ENCODE data around the gene DRAXIN. TPM values are rescaled to one million over a fixed set of nuclear protein-coding genes. Genes with fewer than 3 reads are reported as not detected.

DRAXIN gene
- total RNA-seq, 2 donors from 2014 or later = 0.04 to 0.46 TPM

DNA sequence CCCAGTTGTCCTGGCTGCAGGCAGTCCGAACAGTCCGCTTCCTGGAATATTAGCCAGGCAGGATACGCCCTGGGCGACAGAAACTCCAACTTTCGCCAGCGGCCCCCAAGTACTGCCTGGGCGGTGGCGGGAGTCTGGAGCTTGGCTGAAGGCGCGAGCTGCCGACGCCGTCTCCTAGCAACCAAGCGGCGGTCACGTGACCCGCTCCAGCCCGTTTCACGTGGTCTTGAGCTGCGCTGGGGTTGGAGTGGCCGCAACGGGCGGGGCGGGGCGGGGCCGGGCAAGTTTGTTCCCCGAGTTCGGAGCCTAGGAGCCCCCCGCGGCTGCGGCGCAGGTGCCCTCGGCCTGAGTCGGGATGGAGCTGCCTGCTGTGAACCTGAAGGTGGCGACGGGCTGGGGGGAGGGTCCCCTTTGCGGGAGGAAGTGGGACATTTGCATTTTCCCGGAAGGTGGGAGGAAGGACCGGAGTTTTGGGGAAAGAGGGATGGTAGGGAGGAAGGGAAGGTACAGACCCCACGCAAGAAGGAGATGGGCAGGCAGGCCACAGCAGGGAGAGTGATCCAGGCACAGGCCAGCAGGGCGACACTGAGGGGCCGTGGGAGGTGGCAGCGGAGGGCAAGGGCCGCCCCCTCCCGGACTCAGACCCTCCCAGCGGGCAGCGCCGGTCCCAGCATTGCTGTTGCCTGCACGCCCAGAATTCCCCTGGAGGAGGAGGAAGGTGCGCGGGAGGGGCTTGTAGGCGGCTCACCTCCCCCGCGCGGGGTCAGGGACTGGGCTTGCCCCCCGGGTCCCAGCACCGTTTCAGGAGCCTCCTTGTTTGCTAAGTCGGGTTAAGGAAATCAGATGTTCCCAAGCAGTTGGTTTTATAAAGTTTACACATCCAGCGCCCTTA is 44.6 kb downstream of the DRAXIN start, which contains the start of gene AGTRAP:
Gene AGTRAP, plus strand, starts transcription at position 283 of the 892 bp plus-strand sequence. Its CDS starts 73 bp downstream, at position 356.
- DNase-seq (ENCODE audit: low spot score in 2 of 2) (peak; percentile 82 to 88), ATAC-seq (peak; percentile 67 to 93)
- Mint-ChIP-seq H3K36me3 (peaks cover 0 to 5% of the 10 kb centered on the region in 2 donors), H3K27ac (peak within 1 kb of the TSS; percentile 84 to 92), H3K9me3 (no peaks in the 10 kb centered on the region)

DNA sequence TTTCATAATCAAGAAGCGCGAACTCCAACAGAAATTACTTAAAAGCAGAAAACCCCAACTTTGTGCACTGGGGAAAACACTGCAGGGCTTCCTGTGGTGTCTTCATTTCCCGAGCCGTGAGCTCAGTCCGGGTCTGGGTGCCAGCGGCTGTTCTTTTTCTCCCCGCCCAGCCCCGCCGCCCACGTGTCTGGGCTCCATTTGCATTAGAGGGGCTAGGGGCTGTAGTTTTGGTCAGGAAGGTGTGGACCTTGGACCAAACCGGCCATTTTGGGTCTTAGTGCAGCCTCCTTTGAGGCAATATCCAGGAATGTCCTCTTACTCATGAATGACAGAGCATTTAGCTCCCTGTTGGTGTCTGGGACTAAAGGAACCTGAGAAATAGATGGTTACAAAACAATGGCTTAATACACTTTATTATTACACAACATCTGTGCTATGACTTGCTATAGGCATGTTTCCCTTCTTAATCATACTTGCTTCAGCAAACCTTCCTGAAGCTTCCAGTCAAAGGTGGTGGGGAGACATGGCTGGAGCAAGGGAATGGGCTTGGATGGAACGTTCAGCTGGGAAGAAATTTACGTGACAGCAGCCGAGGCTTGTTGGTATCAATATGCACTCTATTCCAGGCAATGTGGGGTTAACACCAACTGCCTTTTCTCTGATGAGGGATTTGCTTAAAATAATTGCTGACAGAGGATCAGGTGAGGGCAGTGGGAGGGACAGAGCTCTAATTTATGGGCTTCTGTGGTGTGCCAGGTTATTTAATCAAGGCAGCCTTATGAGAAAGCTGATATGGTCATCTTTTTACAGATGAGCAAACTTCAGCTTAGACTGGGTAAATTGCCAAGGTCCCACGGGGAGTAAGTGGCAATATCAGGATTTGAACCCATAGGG is 45.5 kb downstream of the DRAXIN start:
- peak in 1 of 2 donors; percentile 49 for DNase-seq (ENCODE audit: low spot score in 2 of 2)
- Mint-ChIP-seq H3K9me3 (no peaks in the 10 kb centered on the region), H3K27ac (peak overlapping the region in 1 of 2 donors; percentile 92), H3K36me3 (peaks cover 0 to 5% of the 10 kb centered on the region in 2 donors)
- peak; percentile 47 to 60 for ATAC-seq

DNA sequence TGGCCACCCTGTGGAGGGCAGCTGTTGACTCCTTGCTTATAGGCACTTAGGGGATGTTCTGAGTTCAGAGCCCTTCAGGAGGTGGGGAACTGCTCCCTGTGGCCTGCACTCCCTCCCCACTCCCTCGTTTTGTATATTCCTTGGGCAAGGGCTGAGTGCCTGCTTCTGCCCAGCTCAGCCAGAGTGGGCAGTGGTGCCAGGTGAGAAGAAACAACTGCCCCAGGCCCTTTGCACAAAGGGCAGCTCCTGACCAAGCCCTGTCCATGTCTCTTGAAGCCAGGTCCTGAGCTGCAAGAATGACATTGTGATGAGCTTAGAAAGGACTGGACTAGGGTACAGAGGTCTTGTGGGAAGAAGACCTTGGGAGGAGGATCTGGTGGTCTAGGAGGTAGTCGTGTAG is 46.6 kb downstream of the DRAXIN start:
- no peak for DNase-seq (ENCODE audit: low spot score in 2 of 2)
- Mint-ChIP-seq H3K36me3 (peaks cover 0 to 5% of the 10 kb centered on the region in 2 donors), H3K9me3 (no peaks in the 10 kb centered on the region), H3K27ac (no peak overlapping the region)
- ATAC-seq = no peak

DNA sequence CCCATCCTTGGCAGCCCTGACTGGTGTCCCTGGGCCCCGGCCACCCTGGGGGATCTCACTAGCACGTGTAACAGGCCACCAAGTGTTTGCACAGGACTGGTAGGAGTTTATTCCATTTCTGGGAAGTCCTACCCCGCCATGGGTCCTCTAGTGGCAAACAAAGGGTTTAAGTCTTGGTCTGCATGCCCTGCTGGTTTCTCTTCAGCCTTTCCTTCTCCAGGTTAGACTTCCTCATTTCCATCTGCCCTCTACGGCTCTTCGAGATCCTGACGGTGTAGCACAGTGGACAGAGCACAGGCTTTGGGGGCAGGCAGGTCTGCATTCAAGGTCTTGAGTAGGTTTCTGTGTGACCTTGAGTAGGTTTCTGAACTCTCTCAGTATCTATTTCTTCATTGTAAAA is 47.3 kb downstream of the DRAXIN start:
- Mint-ChIP-seq H3K27ac (no peak overlapping the region), H3K36me3 (peaks cover 0 to 5% of the 10 kb centered on the region in 2 donors), H3K9me3 (no peaks in the 10 kb centered on the region)
- DNase-seq (ENCODE audit: low spot score in 2 of 2) = no peak
- ATAC-seq = no peak

DNA sequence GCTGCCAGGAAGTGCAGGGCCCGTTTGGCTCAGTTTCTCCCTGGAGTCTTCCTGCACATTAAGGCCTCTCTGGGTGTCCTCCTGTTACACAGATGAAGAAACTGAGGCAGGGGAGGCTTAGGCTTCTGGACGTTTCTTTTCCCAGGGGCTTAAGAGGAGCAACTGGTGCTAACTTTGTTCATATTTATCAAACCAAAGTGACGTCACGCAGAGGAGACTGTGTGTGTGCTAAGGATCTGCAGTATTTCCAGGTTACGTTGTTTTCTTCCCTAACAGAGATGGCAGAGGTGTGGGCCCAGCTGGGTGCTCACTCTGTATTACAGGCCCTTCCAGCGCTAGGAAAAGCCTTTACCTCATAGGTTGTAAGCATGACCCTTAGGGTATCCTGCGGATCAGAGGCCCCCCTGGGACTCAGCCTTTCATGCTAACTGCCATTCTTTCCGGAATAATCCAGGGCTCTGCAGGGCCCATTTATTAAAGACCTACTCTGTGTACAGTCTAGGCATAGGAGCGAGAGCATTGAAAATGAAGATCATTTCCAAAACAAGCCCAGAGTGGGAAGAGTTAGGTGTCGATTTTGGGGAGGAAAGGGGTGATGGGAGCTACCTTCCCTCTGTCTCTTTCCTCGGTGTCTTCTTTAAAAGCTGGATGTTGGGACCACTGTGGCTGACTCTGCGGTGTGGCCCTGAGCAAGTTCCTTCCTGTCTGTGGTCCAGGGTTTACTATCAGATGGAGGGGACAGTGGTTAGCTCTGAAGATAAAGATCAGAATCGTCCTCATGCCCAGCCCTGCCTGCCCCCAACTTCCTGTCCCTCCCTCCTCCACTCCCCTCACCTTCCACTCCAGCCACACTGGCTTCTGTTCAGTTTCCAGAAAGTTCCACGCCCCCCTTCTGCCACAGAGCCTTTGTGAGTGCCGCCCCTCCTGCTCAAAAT is 49.0 kb downstream of the DRAXIN start:
- Mint-ChIP-seq H3K27ac (peak overlapping the region; percentile 55 to 66), H3K9me3 (no peaks in the 10 kb centered on the region), H3K36me3 (peaks cover 0 to 5% of the 10 kb centered on the region in 2 donors)
- ATAC-seq (peak in 1 of 2 donors; percentile 65), DNase-seq (ENCODE audit: low spot score in 2 of 2) (no peak)

DNA sequence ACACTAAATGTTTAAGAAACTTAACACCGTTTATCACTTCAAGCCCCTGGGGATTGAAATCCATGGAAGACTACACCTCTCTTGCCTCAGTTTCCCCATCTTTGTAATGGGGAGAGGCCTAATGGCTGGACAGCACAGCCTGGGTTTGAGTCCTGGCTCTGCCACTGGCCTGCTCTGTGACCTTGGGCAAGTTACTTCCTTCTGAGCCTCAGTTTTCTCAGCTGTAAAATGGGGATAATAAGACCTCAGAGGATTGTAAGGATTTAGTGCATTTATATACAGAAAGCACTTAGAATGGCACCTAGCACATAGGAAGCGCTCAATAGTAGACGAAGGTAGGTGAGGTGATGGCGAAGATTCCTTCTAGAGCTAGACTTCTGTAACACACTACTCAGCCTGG is 50.0 kb downstream of the DRAXIN start:
- H3K9me3 Mint-ChIP-seq = no peaks in the 10 kb centered on the region
- H3K36me3 Mint-ChIP-seq = no peaks in the 10 kb centered on the region
- DNase-seq (ENCODE audit: low spot score in 2 of 2) (no peak), ATAC-seq (no peak)
- H3K27ac Mint-ChIP-seq = peak overlapping the region in 1 of 2 donors; percentile 66

DNA sequence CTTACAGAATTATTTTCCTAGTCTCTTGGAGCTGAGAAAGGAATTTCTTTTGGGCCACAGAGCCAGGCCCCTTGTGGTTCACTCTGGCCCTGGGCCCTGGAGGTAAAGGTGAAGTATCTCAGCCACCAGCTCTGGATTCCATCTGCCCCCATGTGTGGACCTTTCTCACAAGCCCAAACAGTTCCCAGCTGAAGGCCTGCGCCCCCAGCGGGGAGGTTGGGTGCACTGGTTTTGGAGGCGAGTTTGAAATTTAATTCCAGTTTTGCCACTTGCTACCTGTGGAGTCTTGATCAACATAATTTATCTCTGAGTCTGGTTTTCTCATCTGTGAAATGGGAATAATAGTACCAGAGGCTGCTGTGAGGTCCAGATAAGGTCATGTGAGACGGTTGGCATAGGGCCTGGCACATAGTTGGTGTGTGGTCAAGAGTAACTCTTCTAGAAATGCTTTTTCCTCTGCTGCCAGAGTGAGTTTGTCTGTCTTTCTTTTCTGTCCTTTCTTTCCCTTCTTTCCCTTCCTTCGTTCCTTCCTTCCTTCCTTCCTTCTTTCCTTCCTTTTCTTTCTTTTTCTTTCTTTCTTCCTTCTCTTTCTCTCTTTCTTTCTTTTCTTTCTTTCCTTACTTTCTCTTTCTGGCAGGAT is 50.5 kb downstream of the DRAXIN start:
- no peak for DNase-seq (ENCODE audit: low spot score in 2 of 2)
- ATAC-seq = no peak
- Mint-ChIP-seq H3K9me3 (no peaks in the 10 kb centered on the region), H3K36me3 (no peaks in the 10 kb centered on the region), H3K27ac (no peak overlapping the region)

DNA sequence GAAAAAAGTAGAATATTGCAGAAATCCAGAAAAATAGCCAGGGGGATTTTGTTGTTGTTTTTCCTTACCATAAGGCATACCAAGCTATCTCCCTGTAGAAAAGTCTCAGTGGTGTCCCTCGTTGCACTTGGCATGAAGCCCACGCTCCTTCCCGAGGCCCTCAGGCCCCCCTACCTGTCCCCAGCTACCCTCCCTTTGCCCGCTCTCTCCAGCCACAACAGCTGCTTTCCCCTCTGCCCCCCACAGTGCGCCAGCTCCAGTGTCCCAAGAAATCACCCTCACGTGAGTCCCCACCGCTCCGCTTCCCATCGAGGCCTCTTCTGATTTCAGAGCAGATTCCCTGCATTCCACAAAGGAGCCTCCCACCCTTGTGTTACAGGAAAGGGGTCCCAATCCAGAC is 52.8 kb downstream of the DRAXIN start:
- H3K27ac Mint-ChIP-seq = no peak overlapping the region
- no peak for DNase-seq (ENCODE audit: low spot score in 2 of 2)
- no peaks in the 10 kb centered on the region for H3K36me3 Mint-ChIP-seq
- H3K9me3 Mint-ChIP-seq = no peaks in the 10 kb centered on the region
- no peak for ATAC-seq

DNA sequence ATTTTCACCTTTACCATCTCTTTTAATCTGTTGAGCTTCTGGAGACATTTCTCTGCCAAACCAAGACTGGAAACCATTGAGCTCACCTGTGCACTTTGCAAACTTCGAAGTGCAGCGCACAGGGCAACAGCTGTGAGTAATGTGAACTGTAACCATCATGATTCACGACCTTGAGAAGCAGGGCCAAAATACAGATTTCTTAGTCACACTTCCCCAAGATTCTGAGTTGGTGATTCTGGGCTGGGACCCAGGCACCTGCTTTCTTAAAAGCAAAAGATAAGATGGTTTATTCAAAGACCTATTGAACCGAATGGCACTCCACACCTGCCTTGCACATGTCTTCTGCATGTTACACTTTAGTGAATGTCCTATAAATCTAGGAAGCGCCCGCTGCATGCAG is 54.6 kb downstream of the DRAXIN start:
- Mint-ChIP-seq H3K9me3 (no peaks in the 10 kb centered on the region), H3K36me3 (no peaks in the 10 kb centered on the region), H3K27ac (peak overlapping the region in 1 of 2 donors; percentile 40)
- no peak for DNase-seq (ENCODE audit: low spot score in 2 of 2)
- ATAC-seq = no peak

DNA sequence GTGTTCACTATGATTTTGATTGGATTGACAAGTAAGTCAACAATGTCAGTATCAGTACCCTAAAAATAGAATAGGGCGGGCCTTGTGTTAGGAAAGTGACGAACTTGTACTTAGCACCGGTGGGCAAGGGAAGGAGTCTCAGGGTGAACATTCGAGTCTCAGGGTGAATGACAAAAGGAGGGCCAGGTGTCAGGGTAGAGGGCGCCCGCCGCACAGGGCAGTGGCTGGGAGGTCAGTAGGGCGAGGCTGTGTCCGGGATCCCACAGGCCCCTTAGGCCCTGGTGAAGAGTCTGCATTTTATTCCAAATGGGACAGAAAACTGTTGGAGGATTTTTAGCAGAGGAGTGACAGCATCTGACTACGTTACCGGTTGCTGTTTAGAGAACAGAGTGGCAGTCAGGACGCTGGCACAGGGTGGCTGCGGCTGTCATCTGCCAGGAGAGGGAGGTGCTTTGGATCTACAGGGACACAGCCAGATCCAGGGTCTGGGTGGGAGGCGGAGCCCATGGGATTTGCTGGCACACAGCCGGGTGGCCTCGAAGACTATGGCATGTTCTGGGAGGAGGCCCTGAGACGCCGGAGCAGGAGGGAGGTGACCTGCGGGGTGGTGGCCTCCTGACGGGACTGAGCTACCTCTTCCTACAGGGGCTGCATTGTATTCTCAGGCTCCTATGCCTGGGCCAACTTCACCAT is 55.4 kb downstream of the DRAXIN start:
- Mint-ChIP-seq H3K9me3 (no peaks in the 10 kb centered on the region), H3K27ac (no peak overlapping the region), H3K36me3 (no peaks in the 10 kb centered on the region)
- no peak for DNase-seq (ENCODE audit: low spot score in 2 of 2)
- ATAC-seq = no peak

DNA sequence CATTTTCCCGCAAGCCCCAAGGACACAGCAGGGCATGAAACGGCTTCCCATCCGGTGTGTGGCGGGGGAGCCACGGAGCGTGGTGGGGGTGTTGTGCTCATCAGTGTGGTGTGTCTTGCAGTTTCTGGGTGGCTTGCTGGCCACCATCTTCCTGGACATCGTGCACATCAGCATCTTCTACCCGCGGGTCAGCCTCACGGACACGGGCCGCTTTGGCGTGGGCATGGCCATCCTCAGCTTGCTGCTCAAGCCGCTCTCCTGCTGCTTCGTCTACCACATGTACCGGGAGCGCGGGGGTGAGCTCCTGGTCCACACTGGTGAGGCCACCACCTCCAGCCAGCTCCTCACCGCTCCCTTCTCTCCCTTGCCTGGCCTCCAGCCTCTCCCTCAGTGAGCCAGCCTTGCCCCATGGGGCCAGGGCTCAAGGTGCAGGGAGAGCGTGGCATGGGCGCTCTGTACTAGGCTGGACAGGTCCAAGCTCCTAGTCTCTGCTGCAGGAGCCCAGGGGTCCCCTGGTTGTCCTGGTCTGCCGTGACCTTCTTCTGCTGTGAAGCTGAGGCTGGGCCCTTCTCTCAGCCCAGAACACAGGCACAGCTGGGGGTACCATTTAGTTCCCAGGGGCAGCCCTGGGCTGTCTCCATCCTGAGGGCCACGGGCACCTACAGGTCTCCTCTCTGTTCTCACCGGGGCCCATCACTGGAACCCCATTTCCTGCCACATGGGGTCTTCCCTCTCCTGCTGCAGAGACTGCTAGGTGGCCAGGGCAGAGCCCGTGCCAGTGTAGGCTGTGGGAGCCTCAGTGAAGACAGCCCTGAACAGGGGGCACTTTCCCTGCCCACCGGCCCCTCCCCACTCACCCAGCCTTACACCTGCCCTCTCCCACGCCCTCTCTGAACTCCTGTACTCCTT is 57.0 kb downstream of the DRAXIN start:
- DNase-seq (ENCODE audit: low spot score in 2 of 2) = no peak
- Mint-ChIP-seq H3K27ac (peak overlapping the region; percentile 62 to 75), H3K36me3 (no peaks in the 10 kb centered on the region), H3K9me3 (no peaks in the 10 kb centered on the region)
- peak in 1 of 2 donors; percentile 10 for ATAC-seq

DNA sequence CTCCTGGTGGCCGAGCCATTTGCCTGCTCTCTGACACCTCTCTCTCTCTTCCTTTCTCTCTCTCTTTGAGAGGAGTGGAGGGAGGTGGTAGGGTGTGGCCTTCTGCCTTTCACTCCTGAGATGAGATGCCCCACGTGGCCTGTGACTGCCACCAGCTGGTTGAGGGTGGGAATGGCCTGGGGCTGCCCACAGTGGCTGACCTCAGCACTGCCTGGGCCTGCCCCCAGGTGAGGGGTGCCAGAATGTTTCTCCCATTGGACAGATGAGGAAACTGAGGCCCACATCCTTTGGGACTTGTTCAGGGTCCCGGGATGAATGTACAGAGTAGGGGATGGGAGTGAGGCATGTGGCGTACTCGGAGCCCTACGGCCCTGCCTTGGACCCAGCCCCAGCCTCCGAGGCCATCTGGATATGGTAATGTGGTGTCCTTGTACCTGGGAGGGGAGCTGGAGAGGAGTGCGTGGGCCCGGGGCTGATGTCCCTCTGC is 57.7 kb downstream of the DRAXIN start:
- DNase-seq (ENCODE audit: low spot score in 2 of 2) = peak in 1 of 2 donors; percentile 72
- H3K9me3 Mint-ChIP-seq = no peaks in the 10 kb centered on the region
- H3K27ac Mint-ChIP-seq = peak overlapping the region; percentile 62 to 75
- H3K36me3 Mint-ChIP-seq = no peaks in the 10 kb centered on the region
- ATAC-seq = peak; percentile 83 to 93

DNA sequence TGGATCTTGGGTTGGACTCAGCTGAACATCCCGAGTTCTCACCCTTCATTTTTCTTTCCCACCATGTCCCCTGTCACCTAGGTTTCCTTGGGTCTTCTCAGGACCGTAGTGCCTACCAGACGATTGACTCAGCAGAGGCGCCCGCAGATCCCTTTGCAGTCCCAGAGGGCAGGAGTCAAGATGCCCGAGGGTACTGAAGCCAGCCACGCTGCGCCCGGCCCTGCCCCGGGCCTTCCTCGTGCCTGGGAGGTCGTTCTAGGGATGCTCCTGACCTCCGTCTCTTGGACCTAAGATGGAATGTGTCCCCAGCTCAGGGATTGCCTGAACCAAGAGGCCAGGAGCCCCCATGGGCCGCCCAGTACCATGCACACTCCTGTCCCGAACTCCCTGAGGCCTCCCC is 58.5 kb downstream of the DRAXIN start:
- H3K36me3 Mint-ChIP-seq = no peaks in the 10 kb centered on the region
- ATAC-seq = no peak
- no peak for DNase-seq (ENCODE audit: low spot score in 2 of 2)
- H3K27ac Mint-ChIP-seq = peak overlapping the region in 1 of 2 donors; percentile 25
- no peaks in the 10 kb centered on the region for H3K9me3 Mint-ChIP-seq

DNA sequence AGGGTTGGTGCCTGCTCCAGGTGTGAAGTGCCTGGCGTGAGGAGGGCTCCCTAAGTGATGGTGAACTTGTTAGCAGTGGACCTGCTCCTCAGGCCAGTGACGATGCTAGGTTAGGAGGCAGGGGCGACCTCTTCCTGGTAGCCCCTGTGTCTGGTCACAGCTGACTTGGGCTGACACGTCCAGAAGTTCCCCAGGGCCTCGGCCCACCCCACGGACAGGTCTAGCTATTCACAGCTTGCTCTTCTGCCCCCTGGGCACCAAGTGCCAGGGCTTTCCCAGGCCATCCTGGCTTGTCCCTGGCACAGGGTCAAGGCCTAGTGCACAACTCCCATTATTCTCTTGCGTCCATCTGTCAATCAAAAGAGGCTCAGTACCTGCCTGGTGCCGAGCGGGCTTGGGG is 59.6 kb downstream of the DRAXIN start:
- Mint-ChIP-seq H3K36me3 (no peaks in the 10 kb centered on the region), H3K27ac (no peak overlapping the region), H3K9me3 (no peaks in the 10 kb centered on the region)
- DNase-seq (ENCODE audit: low spot score in 2 of 2) (no peak), ATAC-seq (no peak)
